Measurements from ENCODE around the gene RFX8.

RFX8 gene

DNA sequence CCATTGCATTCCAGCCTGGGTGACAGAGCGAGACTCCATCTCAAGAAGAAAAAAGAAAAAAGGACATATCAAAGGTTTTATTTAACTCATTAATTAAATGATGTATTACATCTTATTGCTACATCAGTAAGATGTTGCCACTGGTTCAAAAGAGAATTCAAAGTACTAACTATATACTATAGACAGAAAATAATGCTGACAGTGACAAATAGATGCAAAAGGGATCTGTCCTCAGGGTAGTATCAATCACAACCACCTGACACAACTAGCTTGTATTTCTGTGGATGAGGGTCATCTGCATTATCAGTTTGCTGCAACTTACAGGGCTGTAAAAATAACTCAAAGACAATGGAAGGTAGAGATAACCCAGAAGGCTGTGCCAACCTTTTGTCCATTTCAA, 71.2 kb downstream of the RFX8 start:
- DNase-seq (ENCODE audit: low spot score), result no peak
- no peak overlapping the region for H3K27ac ChIP-seq (ENCODE audit: poor library complexity, severe bottlenecking)
- H3K9me3 ChIP-seq (ENCODE audit: severe bottlenecking), result no peaks in the 10 kb centered on the region
- ATAC-seq (ENCODE audit: low read depth), result no peak
- no peaks in the 10 kb centered on the region for H3K27me3 ChIP-seq (ENCODE audit: insufficient read depth, poor library complexity, severe bottlenecking)
- TF ChIP-seq, protein P1, sequence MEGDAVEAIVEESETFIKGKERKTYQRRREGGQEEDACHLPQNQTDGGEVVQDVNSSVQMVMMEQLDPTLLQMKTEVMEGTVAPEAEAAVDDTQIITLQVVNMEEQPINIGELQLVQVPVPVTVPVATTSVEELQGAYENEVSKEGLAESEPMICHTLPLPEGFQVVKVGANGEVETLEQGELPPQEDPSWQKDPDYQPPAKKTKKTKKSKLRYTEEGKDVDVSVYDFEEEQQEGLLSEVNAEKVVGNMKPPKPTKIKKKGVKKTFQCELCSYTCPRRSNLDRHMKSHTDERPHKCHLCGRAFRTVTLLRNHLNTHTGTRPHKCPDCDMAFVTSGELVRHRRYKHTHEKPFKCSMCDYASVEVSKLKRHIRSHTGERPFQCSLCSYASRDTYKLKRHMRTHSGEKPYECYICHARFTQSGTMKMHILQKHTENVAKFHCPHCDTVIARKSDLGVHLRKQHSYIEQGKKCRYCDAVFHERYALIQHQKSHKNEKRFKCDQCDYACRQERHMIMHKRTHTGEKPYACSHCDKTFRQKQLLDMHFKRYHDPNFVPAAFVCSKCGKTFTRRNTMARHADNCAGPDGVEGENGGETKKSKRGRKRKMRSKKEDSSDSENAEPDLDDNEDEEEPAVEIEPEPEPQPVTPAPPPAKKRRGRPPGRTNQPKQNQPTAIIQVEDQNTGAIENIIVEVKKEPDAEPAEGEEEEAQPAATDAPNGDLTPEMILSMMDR (IDR thresholded peaks at IDR 0.05; ENCODE audit: poor library complexity, severe bottlenecking), result no peak
- H3K4me3 ChIP-seq (ENCODE audit: severe bottlenecking), result no peak overlapping the region
- H3K4me1 ChIP-seq (ENCODE audit: insufficient read depth, poor library complexity, severe bottlenecking), result peaks cover 11% of the 10 kb centered on the region
- no peaks in the 10 kb centered on the region for H3K36me3 ChIP-seq (ENCODE audit: low read depth)

DNA sequence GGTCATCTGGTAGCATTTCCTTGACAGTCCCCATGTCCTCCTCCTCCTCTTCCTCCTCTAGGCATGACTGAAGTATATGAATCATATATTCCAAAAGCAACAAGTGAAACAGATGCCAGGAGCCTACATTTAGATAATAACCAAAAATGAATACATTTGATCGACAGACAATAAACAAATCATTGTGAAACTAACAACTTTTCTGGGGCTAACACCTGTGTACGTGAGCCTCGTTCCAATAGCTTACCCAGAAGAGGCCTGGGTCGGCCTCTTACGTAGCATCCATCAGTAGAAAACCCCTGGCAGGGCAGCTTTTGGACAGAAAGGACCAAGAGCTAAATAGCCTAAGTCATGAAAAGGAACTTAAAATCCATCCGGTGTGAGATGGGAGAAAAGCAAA, 72.3 kb downstream of the RFX8 start:
- DNase-seq (ENCODE audit: low spot score), result no peak

DNA sequence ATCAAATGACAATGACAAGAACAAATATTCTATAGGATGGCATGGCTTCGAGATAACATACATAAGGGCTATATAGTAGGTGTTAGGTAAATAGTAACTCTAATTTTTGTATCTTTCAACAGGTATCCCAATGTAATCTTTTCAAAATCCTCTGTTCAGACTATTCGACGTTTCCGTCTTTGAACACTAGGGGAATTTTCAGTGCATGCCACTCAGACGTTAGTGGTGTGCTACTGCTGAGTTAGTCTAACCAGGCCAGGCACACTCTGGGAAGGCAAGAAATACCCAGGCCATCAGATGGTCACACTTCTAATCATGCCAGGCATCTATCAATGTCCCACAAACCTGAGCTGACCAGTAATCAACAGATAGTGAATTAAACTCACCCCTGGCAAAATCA, 73.0 kb downstream of the RFX8 start:
- ATAC-seq (ENCODE audit: low read depth) (no peak), DNase-seq (ENCODE audit: low spot score) (no peak)
- no peaks in the 10 kb centered on the region for H3K27me3 ChIP-seq (ENCODE audit: insufficient read depth, poor library complexity, severe bottlenecking)
- H3K36me3 ChIP-seq (ENCODE audit: low read depth), result no peaks in the 10 kb centered on the region
- H3K9me3 ChIP-seq (ENCODE audit: severe bottlenecking), result no peaks in the 10 kb centered on the region
- no peak overlapping the region for H3K27ac ChIP-seq (ENCODE audit: poor library complexity, severe bottlenecking)
- no peak overlapping the region for H3K4me3 ChIP-seq (ENCODE audit: severe bottlenecking)
- peaks cover 17% of the 10 kb centered on the region for H3K4me1 ChIP-seq (ENCODE audit: insufficient read depth, poor library complexity, severe bottlenecking)
- TF ChIP-seq, protein P1 (IDR thresholded peaks at IDR 0.05; ENCODE audit: poor library complexity, severe bottlenecking), result no peak

More for the DNA sequence above, 72.3 kb downstream of the RFX8 start:
- TF ChIP-seq, protein P1 (IDR thresholded peaks at IDR 0.05; ENCODE audit: poor library complexity, severe bottlenecking), result no peak
- Histone ChIP-seq H3K4me1 (ENCODE audit: insufficient read depth, poor library complexity, severe bottlenecking) (peaks cover 11% of the 10 kb centered on the region), H3K9me3 (ENCODE audit: severe bottlenecking) (no peaks in the 10 kb centered on the region), H3K36me3 (ENCODE audit: low read depth) (no peaks in the 10 kb centered on the region), H3K27ac (ENCODE audit: poor library complexity, severe bottlenecking) (no peak overlapping the region), H3K27me3 (ENCODE audit: insufficient read depth, poor library complexity, severe bottlenecking) (no peaks in the 10 kb centered on the region), H3K4me3 (ENCODE audit: severe bottlenecking) (no peak overlapping the region)
- no peak for ATAC-seq (ENCODE audit: low read depth)

DNA sequence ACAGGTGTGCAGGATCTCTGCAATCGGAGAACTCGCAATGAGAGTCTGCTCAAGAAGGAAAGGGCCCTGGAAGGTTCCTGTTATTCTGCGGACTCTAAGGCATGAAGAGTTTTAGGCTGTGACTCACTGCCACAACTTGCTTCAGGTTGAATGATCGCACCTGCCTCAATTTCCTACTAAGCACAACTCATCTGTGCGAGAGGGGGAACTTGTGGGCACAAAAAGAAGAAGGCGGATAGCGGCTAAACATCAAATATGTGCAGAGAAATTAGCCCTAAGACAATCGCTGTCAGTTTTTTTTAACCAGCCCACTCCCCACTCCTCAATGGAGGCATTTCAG, 73.6 kb downstream of the RFX8 start:
- no peak for ATAC-seq (ENCODE audit: low read depth)
- Histone ChIP-seq H3K9me3 (ENCODE audit: severe bottlenecking) (no peaks in the 10 kb centered on the region), H3K27ac (ENCODE audit: poor library complexity, severe bottlenecking) (no peak overlapping the region), H3K4me3 (ENCODE audit: severe bottlenecking) (no peak overlapping the region), H3K27me3 (ENCODE audit: insufficient read depth, poor library complexity, severe bottlenecking) (no peaks in the 10 kb centered on the region), H3K4me1 (ENCODE audit: insufficient read depth, poor library complexity, severe bottlenecking) (peaks cover 23% of the 10 kb centered on the region), H3K36me3 (ENCODE audit: low read depth) (no peaks in the 10 kb centered on the region)
- TF ChIP-seq, protein P1 (IDR thresholded peaks at IDR 0.05; ENCODE audit: poor library complexity, severe bottlenecking), result no peak
- DNase-seq (ENCODE audit: low spot score), result no peak

DNA sequence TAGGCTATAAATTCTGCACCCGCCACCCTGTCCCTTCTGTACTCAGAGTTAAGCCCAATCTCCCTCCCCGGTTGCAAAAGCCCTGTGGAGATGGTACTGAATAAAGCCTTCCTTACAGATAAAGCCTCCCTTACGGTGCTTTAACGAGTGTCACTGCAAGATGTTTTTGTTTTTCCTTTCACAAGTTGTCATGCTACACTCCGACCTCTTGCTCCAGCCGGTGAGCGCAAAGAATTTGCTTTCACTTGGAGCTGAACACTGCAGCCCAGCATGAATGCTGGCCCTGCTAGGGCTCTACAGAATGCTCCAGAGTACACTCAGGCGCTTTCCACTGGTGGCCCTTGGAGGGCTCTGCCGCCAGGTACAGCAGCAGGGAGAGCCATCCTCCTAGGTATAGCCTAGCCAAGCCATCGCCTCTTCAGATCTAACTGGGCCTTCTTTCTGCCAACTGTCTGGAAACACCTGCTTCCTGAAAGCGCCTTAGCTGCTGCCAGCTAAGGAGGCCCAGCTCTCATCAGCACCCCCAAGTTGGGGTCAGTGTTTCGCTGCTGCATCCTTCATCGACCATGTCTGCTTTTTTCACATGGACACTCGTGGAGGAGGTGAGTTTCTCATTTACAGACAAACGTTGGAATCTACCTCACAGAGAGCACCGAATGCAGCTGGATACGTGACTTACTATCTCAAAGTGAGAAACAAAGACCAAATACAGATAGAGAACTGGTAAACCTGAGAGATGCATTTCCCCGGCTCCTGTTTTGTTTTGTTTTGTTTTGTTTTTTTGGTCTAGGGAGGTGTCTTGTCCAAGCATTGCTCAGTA, 74.2 kb downstream of the RFX8 start:
- ATAC-seq (ENCODE audit: low read depth) (no peak), DNase-seq (ENCODE audit: low spot score) (no peak)
- H3K9me3 ChIP-seq (ENCODE audit: severe bottlenecking), result no peaks in the 10 kb centered on the region
- H3K27me3 ChIP-seq (ENCODE audit: insufficient read depth, poor library complexity, severe bottlenecking), result no peaks in the 10 kb centered on the region
- TF ChIP-seq, protein P1 (IDR thresholded peaks at IDR 0.05; ENCODE audit: poor library complexity, severe bottlenecking), result no peak
- H3K4me3 ChIP-seq (ENCODE audit: severe bottlenecking), result no peak overlapping the region
- H3K27ac ChIP-seq (ENCODE audit: poor library complexity, severe bottlenecking), result peak overlapping the region; percentile 29
- peaks cover 29% of the 10 kb centered on the region for H3K4me1 ChIP-seq (ENCODE audit: insufficient read depth, poor library complexity, severe bottlenecking)
- H3K36me3 ChIP-seq (ENCODE audit: low read depth), result no peaks in the 10 kb centered on the region
